Measurements from ENCODE around the gene SIGLEC14.

DNA sequence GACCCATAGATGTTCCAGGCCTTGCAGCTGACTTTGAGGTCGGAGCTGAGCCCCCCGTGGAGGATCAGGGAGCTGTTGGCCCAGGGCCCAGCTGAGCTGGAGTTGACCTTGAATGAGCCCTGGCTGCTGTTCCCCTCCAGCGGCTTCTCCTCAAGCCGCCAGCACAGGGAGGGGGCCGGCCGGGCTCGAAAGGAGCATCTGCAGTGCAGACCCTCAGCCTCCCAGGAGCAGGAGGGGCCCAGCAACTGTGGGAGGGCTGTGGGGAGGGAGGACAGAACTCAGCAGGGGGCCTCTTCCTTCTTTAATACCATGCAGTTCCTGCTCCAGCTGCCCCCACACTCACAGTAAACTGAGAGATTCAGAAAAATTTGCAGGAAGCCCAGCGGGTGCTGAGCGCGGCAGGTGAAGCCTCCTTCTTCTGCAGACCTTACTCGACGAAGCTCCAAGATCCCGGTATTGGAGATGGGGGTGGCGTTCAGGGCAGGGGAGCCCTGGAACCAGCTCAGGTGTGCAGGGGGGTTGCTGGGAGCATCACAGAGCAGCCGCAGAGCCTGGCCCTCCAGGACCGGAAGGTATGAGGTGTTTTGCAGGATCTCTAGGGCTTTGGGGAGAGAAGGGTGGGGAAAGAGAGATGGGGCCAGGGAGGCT lies 19.0 kb downstream of the SIGLEC14 start:
- no peak for TF ChIP-seq CTCF (conservative IDR thresholded peaks at IDR 0.05 in 1 of 2, IDR thresholded peaks at IDR 0.05 in 1 of 2; ENCODE audit: low read depth in 1 of 2, low read length in 2 of 2)
- no peak for TF ChIP-seq EZH2 (IDR thresholded peaks at IDR 0.05; ENCODE audit: low read length, missing control alignments)
